Smooth muscle cell of the brain vasculature (primary cell): ENCODE data around the gene FOXO6.

ENCODE experiments used
- DNase-seq: peaks from one replicate; pipeline ENCODE4 v3.0.0-alpha.2; 2012; ENCODE audit warnings: low read depth, low spot score

The FOXO6 gene

GRCh38 chr1:41382480-41383090 is 21.4 kb downstream of the FOXO6 start:
- DNase-seq, result no peak

- no peak for DNase-seq
These were observed 22.0 kb downstream of the FOXO6 start for GRCh38 chr1:41383094-41383852.

- no peak for DNase-seq
These were observed 23.3 kb downstream of the FOXO6 start for GRCh38 chr1:41384579-41384978.

DNA sequence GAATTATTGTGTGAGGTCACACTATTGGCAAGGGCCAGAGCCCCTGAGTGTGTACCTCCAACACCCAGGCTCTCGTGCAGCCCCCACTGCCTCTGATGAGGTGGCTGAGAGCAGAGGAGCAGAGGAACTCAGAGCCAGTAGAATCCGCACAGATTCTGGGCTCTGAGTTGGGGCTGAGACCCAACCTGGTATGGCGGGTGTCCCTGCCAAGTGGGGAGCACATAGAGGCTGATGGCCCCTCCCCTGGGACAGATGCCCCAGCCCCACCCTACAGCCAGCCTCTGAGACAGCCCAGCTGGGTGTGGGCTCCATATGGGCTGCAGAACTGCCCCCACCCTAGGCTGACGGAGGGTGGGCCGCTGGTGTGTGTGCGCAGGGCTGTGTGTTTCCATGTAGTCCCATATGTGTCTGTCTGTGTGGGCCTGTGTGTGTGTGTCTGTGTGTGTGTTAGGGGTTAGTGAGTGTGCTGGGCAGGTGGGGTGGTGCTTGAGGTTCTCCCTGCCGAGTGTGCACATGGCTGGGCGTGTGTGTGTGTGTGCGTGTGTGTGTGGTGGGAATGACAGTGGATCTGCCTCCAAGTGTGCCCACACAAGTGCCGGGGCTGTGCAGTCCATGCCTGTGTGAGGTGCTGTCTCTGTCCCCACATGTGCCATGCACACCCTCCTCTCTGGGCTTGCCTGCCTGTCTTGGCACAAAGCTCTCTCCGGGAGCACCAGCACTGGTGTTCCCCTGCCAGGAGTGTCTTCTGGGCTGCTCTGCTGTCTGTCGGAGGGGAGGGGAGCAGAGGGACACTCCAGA is 24.4 kb downstream of the FOXO6 start:
- no peak for DNase-seq

DNA sequence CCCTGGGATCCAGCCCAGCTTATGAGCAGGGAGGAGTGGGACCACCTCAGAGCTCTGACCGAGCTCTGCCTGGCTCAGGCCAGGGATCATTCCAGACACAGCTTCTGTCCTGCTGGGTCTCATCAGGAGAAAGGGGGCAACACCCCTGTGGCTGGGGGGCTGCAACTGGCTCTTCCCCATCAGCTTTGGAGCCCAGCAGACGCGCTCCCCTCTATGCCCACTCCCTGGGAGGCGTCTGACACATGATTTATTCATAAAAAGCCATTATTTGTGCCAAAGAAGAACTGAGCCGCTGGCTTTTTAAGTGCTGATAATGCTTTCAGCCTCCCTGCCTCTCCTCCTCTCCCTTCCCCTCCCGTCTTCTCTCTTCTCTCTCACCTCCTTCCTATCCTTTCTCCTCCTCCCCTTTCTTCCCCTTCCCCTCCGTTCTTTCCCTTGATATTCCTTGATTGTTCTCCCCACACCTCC is 25.0 kb downstream of the FOXO6 start:
- no peak for DNase-seq

GRCh38 chr1:41387667-41388091 is 26.4 kb downstream of the FOXO6 start:
- no peak for DNase-seq

GRCh38 chr1:41388510-41388909 is 27.3 kb downstream of the FOXO6 start:
- no peak for DNase-seq

- DNase-seq, result no peak
These were observed 27.8 kb downstream of the FOXO6 start for GRCh38 chr1:41389009-41389408.

DNA sequence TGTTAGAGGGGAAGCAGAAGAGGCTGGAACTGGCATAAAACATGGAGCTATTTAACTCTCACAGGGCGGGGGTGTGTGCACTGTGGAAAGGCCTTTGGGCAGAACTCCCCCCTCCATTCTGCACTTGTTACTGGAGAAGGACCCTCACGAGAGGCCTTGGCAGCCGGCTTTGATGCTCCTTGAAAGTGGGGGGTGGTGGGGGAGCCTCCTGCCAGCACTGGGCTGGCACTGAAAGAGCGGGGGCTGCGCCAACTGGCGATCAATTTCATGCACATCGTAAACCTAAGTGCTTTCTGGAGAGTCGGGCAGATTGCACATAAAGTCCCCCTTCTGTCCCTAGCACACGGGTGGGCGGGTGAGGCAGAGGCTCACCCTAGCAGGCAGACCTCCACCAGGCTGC is 28.9 kb downstream of the FOXO6 start:
- DNase-seq, result no peak

DNA sequence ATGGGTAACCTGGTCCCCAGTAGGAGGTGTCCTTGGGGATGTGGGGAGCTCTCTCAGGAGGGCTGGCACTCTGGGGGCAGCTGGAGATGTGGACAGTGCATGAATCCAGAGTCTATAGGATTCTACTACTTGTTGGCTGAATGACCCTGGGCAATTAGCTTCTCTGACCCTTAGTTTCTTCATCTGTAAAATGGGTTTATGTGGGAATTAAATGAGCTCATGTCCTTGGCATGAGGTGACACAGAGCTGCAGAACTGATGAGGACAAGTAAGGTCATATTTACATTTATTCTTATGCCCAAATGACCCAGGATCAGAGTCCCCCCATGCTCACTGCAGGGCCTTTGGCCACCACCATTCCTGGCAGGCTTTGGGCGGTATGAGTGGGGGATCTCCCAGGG is 29.3 kb downstream of the FOXO6 start:
- DNase-seq, result no peak

DNA sequence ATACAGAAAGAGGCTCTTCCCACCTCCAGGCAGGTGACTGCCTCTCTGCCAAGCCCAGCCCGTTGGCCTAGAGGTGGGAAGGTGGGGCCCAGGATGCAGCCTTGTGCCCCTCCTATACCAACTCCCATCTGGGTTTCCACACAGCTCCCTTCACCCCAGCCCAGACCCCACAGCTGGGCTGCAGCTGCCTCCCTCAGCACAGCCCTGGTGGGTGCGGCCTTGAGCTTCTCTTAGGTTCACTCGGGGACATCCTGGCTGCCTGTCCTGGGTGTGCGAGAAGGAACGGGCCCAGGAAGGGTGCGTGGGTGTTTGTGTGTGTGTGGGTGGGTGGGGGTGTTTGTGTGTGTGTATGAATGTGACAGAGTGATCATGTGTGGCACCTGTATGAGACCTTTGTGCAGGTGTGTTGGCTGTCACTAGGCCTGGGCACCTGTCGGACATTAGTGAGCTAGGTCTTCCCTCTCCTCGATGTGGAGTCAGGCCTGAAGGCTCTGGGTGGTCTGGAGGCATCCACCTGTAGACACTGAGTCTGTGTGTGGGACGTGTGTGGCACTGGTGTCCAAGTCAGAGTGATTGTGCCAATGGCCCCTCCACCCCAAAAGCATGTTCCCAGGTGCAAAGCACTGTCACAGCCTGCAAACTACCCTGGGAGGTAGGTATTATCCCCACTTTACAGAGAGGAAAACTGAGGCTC is 30.7 kb downstream of the FOXO6 start:
- DNase-seq, result no peak

- DNase-seq, result no peak
These were observed 31.3 kb downstream of the FOXO6 start for GRCh38 chr1:41392528-41392924.

- no peak for DNase-seq
These were observed 32.6 kb downstream of the FOXO6 start for GRCh38 chr1:41393716-41394368.

GRCh38 chr1:41394369-41394744 is 33.1 kb downstream of the FOXO6 start:
- no peak for DNase-seq

- DNase-seq, result no peak
These were observed 34.0 kb downstream of the FOXO6 start for GRCh38 chr1:41394959-41395956.

GRCh38 chr1:41396084-41396483 is 34.9 kb downstream of the FOXO6 start:
- no peak for DNase-seq

GRCh38 chr1:41397020-41397419 is 35.8 kb downstream of the FOXO6 start:
- no peak for DNase-seq

DNA sequence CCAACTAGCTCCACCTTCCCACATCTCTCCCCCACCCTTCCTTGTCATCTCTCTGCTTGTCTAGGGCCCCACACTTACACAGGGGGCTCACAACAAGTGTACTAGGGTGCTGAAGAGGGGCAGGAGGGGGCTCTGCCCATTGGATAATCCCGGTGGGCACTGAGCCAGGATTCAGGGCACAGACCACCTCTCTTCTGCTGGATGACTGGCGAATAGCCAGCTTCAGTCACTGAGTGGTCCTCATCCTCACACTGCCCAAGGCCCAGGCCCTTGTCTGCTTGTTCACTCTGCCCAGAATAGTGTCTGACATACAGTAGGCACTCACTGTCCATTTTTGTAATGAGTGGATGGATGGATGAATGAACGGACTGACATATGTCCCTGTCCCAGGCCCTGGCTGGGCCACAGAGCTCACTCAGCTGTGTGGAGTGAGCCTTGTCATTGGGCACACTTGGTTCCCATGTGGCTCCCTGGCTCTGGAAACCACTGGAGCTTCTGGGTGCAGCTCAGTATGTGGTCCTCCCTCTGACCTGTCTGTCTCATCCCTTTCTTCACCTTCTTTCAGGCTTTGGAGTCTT is 36.6 kb downstream of the FOXO6 start:
- no peak for DNase-seq

GRCh38 chr1:41399145-41399795 is 38.0 kb downstream of the FOXO6 start:
- no peak for DNase-seq
